HCT116 (cell line): ENCODE results near the gene GANAB. TPM values are rescaled to one million over a fixed set of nuclear protein-coding genes. Genes with fewer than 3 reads are reported as not detected.

Source experiments
- ATAC-seq: fragments of 200-7000 bp; cut with Tn5 transposase; 2 replicates; pipeline ENCODE4 v1.9.1; 2020; ENCODE audit warnings: mild to moderate bottlenecking, moderate library complexity
- BruUV-seq: library from RNA; stranded (reverse); fragments of 400-500 nt; replicated peaks from 2 replicates; lab custom pipeline; 2021; lab: Mats Ljungman, UMichigan
- CTCF ChIA-PET: fragments of 300-600 bp; sonication (Branson Sonifier 250); formaldehyde crosslinking; loops from one replicate; lab custom pipeline; 2021; ENCODE audit warnings: antibody characterized with exemption; lab: Charles Lee
- POLR2A ChIA-PET: fragments of 300-600, 350-600 bp; sonication (Branson Sonifier 250); formaldehyde crosslinking; loops from one replicate; lab custom pipeline; 2021; ENCODE audit warnings: antibody characterized with exemption; lab: Charles Lee
- RAD21 ChIA-PET, 2 experiments: fragments of 300-600 bp; sonication (Branson Sonifier 250); formaldehyde crosslinking; loops; one replicate each; lab custom pipeline; 2023; ENCODE audit warnings: low total read pairs in 2 of 2; ENCODE audit not compliant: uncharacterized antibody in 2 of 2, unreplicated experiment in 2 of 2, low non-redundant PET in 1 of 2; lab: Charles Lee
- DNase-seq: peaks from one replicate; pipeline ENCODE4 v3.0.0-alpha.2; 2010; ENCODE audit warnings: low read depth, low spot score
- H2AFZ ChIP-seq: fragments of 200-600 bp; shearing (Covaris generic), sonication (generic); 2 replicates; pipeline ENCODE4 v1.6.1; 2017; ENCODE audit warnings: low read depth, mixed run types, mixed read lengths, antibody characterized with exemption, low read length; ENCODE audit not compliant: poor library complexity, severe bottlenecking
- H3K27ac ChIP-seq: 2 replicates; pipeline ENCODE4 v1.5.1; 2012; ENCODE audit warnings: low read depth, low read length
- H3K27me3 ChIP-seq: fragments of 200-600 bp; sonication (generic); 2 replicates; pipeline ENCODE4 v1.6.1; 2016; ENCODE audit warnings: mixed run types, low read length, mixed read lengths; ENCODE audit not compliant: insufficient read depth
- H3K36me3 ChIP-seq, 2 experiments: fragments of 200-500 bp in 1 of 2; fragments of 200-600 bp in 1 of 2; sonication (Bioruptor generic) in 1 of 2; sonication (generic) in 1 of 2; 2 replicates each; pipeline versions ENCODE4 v1.5.1 to v1.6.1; 2014 to 2016; ENCODE audit warnings: low read length in 2 of 2, inconsistent platforms in 1 of 2, mixed read lengths in 1 of 2, mixed run types in 1 of 2; ENCODE audit not compliant: insufficient read depth in 2 of 2, control insufficient read depth in 1 of 2
- H3K4me1 ChIP-seq, 2 experiments: fragments of 200-600 bp in 1 of 2; sonication (generic) in 1 of 2; 2 replicates each; pipeline versions ENCODE4 v1.5.1 to v1.6.1; 2012 to 2017; ENCODE audit warnings: low read length in 2 of 2, inconsistent platforms in 1 of 2, mild to moderate bottlenecking in 1 of 2, mixed read lengths in 1 of 2, mixed run types in 1 of 2, moderate library complexity in 1 of 2; ENCODE audit not compliant: insufficient read depth in 2 of 2, control insufficient read depth in 1 of 2
- H3K4me2 ChIP-seq: fragments of 200-600 bp; sonication (generic); 2 replicates; pipeline ENCODE4 v1.6.1; 2017; ENCODE audit warnings: mixed run types, low read length, mixed read lengths
- H3K4me3 ChIP-seq, 2 experiments: fragments of 200-600 bp in 1 of 2; sonication (generic) in 1 of 2; replicated peaks in 1 of 2; 2 replicates each; pipeline ENCODE4 v1.5.1; 2011 to 2016; ENCODE audit warnings: low read length in 2 of 2, control low read depth in 1 of 2, low read depth in 1 of 2, mild to moderate bottlenecking in 1 of 2, mixed read lengths in 1 of 2, mixed run types in 1 of 2
- H3K79me2 ChIP-seq: fragments of 200-600 bp; sonication (generic); 2 replicates; pipeline ENCODE4 v1.6.1; 2017; ENCODE audit warnings: mild to moderate bottlenecking, mixed run types, low read length, moderate library complexity, mixed read lengths; ENCODE audit not compliant: insufficient read depth
- H3K9ac ChIP-seq: fragments of 200-600 bp; sonication (generic); 2 replicates; pipeline ENCODE4 v1.6.1; 2016; ENCODE audit warnings: low read length, mixed read lengths
- H3K9me2 ChIP-seq: fragments of 200-600 bp; sonication (generic), shearing (Covaris generic); 2 replicates; pipeline ENCODE4 v1.6.1; 2017; ENCODE audit warnings: mixed run types, mild to moderate bottlenecking, moderate library complexity; ENCODE audit not compliant: insufficient read depth
- H3K9me3 ChIP-seq, 2 experiments: fragments of 200-500 bp in 1 of 2; fragments of 200-600 bp in 1 of 2; sonication (Bioruptor generic) in 1 of 2; sonication (generic) in 1 of 2; 2 replicates each; pipeline ENCODE4 v1.6.1; 2014 to 2017; ENCODE audit warnings: low read length in 2 of 2, mixed read lengths in 2 of 2, inconsistent platforms in 1 of 2, low read depth in 1 of 2, mild to moderate bottlenecking in 1 of 2, mixed run types in 1 of 2, moderate library complexity in 1 of 2; ENCODE audit not compliant: control insufficient read depth in 1 of 2, insufficient read depth in 1 of 2
- H4K20me1 ChIP-seq: fragments of 200-600 bp; sonication (generic), shearing (Covaris generic); 2 replicates; pipeline ENCODE4 v1.6.1; 2017; ENCODE audit warnings: mixed run types, mild to moderate bottlenecking, moderate library complexity; ENCODE audit not compliant: insufficient read depth
- CBX3 ChIP-seq: IDR thresholded peaks from 2 replicates; pipeline ENCODE4 v1.6.1; 2012; ENCODE audit warnings: low read depth
- CTCF ChIP-seq, 3 experiments: fragments of 200-600 bp in 1 of 3; sonication (generic) in 1 of 3; IDR thresholded peaks in 2 of 3; conservative IDR thresholded peaks in 1 of 3; 2 replicates each; pipeline ENCODE4 v1.5.1; 2012 to 2017; ENCODE audit warnings: low read depth in 2 of 3, low read length in 2 of 3, antibody characterized with exemption in 1 of 3, borderline replicate concordance in 1 of 3, control low read depth in 1 of 3, mild to moderate bottlenecking in 1 of 3, mixed read lengths in 1 of 3, mixed run types in 1 of 3, moderate library complexity in 1 of 3; ENCODE audit not compliant: insufficient read depth in 1 of 3
- EGR1 ChIP-seq: IDR thresholded peaks from 2 replicates; pipeline ENCODE4 v1.6.1; 2012; ENCODE audit warnings: low read depth
- ELF1 ChIP-seq: IDR thresholded peaks from 2 replicates; pipeline ENCODE4 v1.6.1; 2012; ENCODE audit warnings: low read depth, borderline replicate concordance
- EZH2phosphoT487 ChIP-seq: fragments of 200-600 bp; IDR thresholded peaks from 2 replicates; pipeline ENCODE4 v1.6.1; 2018; ENCODE audit warnings: antibody characterized with exemption, borderline replicate concordance
- FOSL1 ChIP-seq: IDR thresholded peaks from 2 replicates; pipeline ENCODE4 v1.6.1; 2012; ENCODE audit warnings: low read depth
- JUND ChIP-seq: IDR thresholded peaks from 2 replicates; pipeline ENCODE4 v1.6.1; 2012
- POLR2A ChIP-seq: IDR thresholded peaks from 2 replicates; pipeline ENCODE4 v1.7.0; 2011; ENCODE audit warnings: borderline replicate concordance; ENCODE audit not compliant: insufficient read depth, insufficient read length; ENCODE audit errors: extremely low read depth
- RAD21 ChIP-seq: IDR thresholded peaks from 2 replicates; pipeline ENCODE4 v1.6.1; 2012; ENCODE audit warnings: low read depth, mild to moderate bottlenecking
- SIN3A ChIP-seq: IDR thresholded peaks from 2 replicates; pipeline ENCODE4 v1.6.1; 2012; ENCODE audit warnings: low read depth
- SP1 ChIP-seq: IDR thresholded peaks from 2 replicates; pipeline ENCODE4 v1.6.1; 2012; ENCODE audit warnings: low read depth
- TCF7L2 ChIP-seq: IDR thresholded peaks from 2 replicates; pipeline ENCODE4 v1.7.0; 2011; ENCODE audit warnings: borderline replicate concordance, inconsistent platforms; ENCODE audit not compliant: insufficient read depth, insufficient read length; ENCODE audit errors: extremely low read depth
- intact Hi-C: fragments of 100-400 bp; cut with micrococcal nuclease; formaldehyde crosslinking; loops from 2 replicates; pipeline ENCODE4 v1.10.0; 2022
- total RNA-seq: library from RNA; stranded (reverse); gene quantifications from one replicate; pipeline ENCODE4 v1.2.1, GENCODE V29; 2021; ENCODE audit not compliant: unreplicated experiment
- TF ChIP-seq, protein P1 (sequence below): IDR thresholded peaks from 2 replicates; pipeline ENCODE4 v1.6.1; 2012
- TF ChIP-seq, protein P2 (sequence below): IDR thresholded peaks from 2 replicates; pipeline ENCODE4 v1.6.1; 2011; ENCODE audit warnings: mild to moderate bottlenecking, low read length, moderate library complexity; ENCODE audit not compliant: insufficient replicate concordance; ENCODE audit errors: extremely low read depth

GANAB gene
- total RNA-seq, 1 experiment from 2014 or later, result 410 TPM

- intact Hi-C loops, result no loop called here
- Histone ChIP-seq H3K4me3 (no peak overlapping the region), H3K4me1 (no peaks in the 10 kb centered on the region), H3K9me2 (no peaks in the 10 kb centered on the region), H2AFZ (no peak overlapping the region), H3K79me2 (no peaks in the 10 kb centered on the region), H3K4me2 (no peak overlapping the region), H3K27ac (no peak overlapping the region), H3K36me3 (peaks cover 18 to 27% of the 10 kb centered on the region in 2 experiments; a peak in 3 of 4 replicates), H4K20me1 (no peaks in the 10 kb centered on the region), H3K9ac (no peak overlapping the region), H3K27me3 (no peaks in the 10 kb centered on the region)
- ATAC-seq, result no peak
- no peak for DNase-seq
- ChIA-PET CTCF (no interaction called here), POLR2A (interaction anchor here (1.3 kb wide), 1 partner anchor 24 kb away, joined by 4 read pairs; the partner anchor contains the start of genes C11orf98 and CSKMT), RAD21 (no interaction called here)
- BruUV-seq, result no TSS peak
- TF ChIP-seq SP1 (no peak), TCF7L2 (no peak), JUND (no peak), EGR1 (no peak), FOSL1 (no peak), POLR2A (no peak), SIN3A (no peak), EZH2phosphoT487 (no peak), CTCF (IDR thresholded peaks at IDR 0.05 in 2 of 3, conservative IDR thresholded peaks at IDR 0.05 in 1 of 3; ENCODE audit: borderline replicate concordance in 1 of 3, insufficient read depth in 1 of 3, low read depth in 2 of 3, low read length in 2 of 3) (no peak), CBX3 (no peak), RAD21 (no peak), ELF1 (no peak)
- TF ChIP-seq, protein P1, sequence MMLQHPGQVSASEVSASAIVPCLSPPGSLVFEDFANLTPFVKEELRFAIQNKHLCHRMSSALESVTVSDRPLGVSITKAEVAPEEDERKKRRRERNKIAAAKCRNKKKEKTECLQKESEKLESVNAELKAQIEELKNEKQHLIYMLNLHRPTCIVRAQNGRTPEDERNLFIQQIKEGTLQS, result no peak
- TF ChIP-seq, protein P2, sequence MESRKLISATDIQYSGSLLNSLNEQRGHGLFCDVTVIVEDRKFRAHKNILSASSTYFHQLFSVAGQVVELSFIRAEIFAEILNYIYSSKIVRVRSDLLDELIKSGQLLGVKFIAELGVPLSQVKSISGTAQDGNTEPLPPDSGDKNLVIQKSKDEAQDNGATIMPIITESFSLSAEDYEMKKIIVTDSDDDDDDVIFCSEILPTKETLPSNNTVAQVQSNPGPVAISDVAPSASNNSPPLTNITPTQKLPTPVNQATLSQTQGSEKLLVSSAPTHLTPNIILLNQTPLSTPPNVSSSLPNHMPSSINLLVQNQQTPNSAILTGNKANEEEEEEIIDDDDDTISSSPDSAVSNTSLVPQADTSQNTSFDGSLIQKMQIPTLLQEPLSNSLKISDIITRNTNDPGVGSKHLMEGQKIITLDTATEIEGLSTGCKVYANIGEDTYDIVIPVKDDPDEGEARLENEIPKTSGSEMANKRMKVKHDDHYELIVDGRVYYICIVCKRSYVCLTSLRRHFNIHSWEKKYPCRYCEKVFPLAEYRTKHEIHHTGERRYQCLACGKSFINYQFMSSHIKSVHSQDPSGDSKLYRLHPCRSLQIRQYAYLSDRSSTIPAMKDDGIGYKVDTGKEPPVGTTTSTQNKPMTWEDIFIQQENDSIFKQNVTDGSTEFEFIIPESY, result no peak
- TF ChIP-seq, all 23 proteins: peak for 0
- no peaks in the 10 kb centered on the region for H3K9me3 ChIP-seq
These were observed 42.1 kb upstream of the GANAB start for GRCh38 chr11:62688491-62688890.
